A549 (cell line): ENCODE results near the gene GATB.

Experiments used
- CBX8 ChIP-seq: fragments of 200-600 bp; sonication (generic); IDR thresholded peaks from 2 replicates; pipeline ENCODE4 v1.6.1; 2016
- EHMT2 ChIP-seq: fragments of 200-600 bp; sonication (generic); IDR thresholded peaks from 2 replicates; pipeline ENCODE4 v1.6.1; 2016; ENCODE audit warnings: antibody characterized with exemption, low read depth, mild to moderate bottlenecking, moderate library complexity
- HDAC2 ChIP-seq: fragments of 200-600 bp; sonication (generic); IDR thresholded peaks from 2 replicates; pipeline ENCODE4 v1.6.1; 2016
- MYC ChIP-seq: IDR thresholded peaks from 2 replicates; pipeline ENCODE4 v1.6.1; 2012; ENCODE audit warnings: mild to moderate bottlenecking, inconsistent platforms, low read length, improper control_type of control experiment, borderline replicate concordance
- NFE2L2 ChIP-seq: fragments of 150-350 bp; conservative IDR thresholded peaks from 2 replicates; pipeline ENCODE4 v1.6.1; 2014; ENCODE audit warnings: low read length
- POLR2A ChIP-seq: IDR thresholded peaks from 2 replicates; pipeline ENCODE4 v1.6.1; 2012; ENCODE audit warnings: mild to moderate bottlenecking, low read length
- RAD21 ChIP-seq, 2 experiments: fragments of >200 bp in 1 of 2; sonication (Bioruptor Twin) in 1 of 2; formaldehyde crosslinking in 1 of 2; IDR thresholded peaks in 1 of 2; conservative IDR thresholded peaks in 1 of 2; 2 replicates in 1 of 2; 3 replicates in 1 of 2; pipeline ENCODE4 v1.6.1; 2012 to 2018; ENCODE audit warnings: inconsistent platforms in 1 of 2
- SMC3 ChIP-seq: fragments of >200 bp; sonication (Bioruptor Twin); formaldehyde crosslinking; IDR thresholded peaks from 3 replicates; pipeline ENCODE4 v1.6.1; 2018; ENCODE audit warnings: inconsistent platforms
- TF ChIP-seq, protein P1 (sequence below): fragments of >200 bp; sonication (Bioruptor Twin); formaldehyde crosslinking; IDR thresholded peaks from 3 replicates; pipeline ENCODE4 v1.5.1; 2016
- TF ChIP-seq, protein P2 (sequence below): IDR thresholded peaks from 2 replicates; pipeline ENCODE4 v1.6.1; 2012
- TF ChIP-seq, protein P3 (sequence below): fragments of 250-450 bp; sonication (Bioruptor Pico); IDR thresholded peaks from 2 replicates; pipeline ENCODE4 v1.5.0; 2021; ENCODE audit warnings: mild to moderate bottlenecking, moderate library complexity, borderline replicate concordance
- TF ChIP-seq, protein P4 (sequence below): fragments of 450-650 bp; IDR thresholded peaks from 2 replicates; pipeline ENCODE4 v1.6.1; 2014; ENCODE audit warnings: antibody characterized with exemption

DNA sequence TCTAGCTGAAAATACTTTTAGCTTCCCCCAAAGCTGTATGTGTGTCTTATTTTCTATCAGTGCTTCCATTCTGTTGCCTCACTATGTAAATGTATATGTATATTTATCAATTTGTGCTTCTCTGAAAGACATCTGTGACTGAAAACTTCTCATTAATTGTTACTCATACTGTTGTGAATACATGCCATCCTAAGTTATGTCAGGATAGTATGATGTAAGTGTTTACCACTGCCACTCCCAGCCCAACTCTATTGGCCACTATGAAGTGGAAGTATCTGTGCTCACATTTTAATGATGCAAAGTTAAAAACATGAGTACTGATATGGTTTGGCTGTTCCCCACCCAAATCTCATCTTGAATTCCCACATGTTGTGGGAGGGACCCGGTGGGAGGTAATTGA is 24.4 kb downstream of the GATB start:
- TF ChIP-seq POLR2A (no peak), CBX8 (no peak), MYC (no peak), RAD21 (conservative IDR thresholded peaks at IDR 0.05 in 1 of 2, IDR thresholded peaks at IDR 0.05 in 1 of 2) (no peak), SMC3 (no peak), HDAC2 (no peak), EHMT2 (no peak), NFE2L2 (no peak)
- TF ChIP-seq, protein P1, sequence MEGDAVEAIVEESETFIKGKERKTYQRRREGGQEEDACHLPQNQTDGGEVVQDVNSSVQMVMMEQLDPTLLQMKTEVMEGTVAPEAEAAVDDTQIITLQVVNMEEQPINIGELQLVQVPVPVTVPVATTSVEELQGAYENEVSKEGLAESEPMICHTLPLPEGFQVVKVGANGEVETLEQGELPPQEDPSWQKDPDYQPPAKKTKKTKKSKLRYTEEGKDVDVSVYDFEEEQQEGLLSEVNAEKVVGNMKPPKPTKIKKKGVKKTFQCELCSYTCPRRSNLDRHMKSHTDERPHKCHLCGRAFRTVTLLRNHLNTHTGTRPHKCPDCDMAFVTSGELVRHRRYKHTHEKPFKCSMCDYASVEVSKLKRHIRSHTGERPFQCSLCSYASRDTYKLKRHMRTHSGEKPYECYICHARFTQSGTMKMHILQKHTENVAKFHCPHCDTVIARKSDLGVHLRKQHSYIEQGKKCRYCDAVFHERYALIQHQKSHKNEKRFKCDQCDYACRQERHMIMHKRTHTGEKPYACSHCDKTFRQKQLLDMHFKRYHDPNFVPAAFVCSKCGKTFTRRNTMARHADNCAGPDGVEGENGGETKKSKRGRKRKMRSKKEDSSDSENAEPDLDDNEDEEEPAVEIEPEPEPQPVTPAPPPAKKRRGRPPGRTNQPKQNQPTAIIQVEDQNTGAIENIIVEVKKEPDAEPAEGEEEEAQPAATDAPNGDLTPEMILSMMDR: no peak
- TF ChIP-seq, protein P2, sequence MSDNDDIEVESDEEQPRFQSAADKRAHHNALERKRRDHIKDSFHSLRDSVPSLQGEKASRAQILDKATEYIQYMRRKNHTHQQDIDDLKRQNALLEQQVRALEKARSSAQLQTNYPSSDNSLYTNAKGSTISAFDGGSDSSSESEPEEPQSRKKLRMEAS: no peak
- TF ChIP-seq, protein P3, sequence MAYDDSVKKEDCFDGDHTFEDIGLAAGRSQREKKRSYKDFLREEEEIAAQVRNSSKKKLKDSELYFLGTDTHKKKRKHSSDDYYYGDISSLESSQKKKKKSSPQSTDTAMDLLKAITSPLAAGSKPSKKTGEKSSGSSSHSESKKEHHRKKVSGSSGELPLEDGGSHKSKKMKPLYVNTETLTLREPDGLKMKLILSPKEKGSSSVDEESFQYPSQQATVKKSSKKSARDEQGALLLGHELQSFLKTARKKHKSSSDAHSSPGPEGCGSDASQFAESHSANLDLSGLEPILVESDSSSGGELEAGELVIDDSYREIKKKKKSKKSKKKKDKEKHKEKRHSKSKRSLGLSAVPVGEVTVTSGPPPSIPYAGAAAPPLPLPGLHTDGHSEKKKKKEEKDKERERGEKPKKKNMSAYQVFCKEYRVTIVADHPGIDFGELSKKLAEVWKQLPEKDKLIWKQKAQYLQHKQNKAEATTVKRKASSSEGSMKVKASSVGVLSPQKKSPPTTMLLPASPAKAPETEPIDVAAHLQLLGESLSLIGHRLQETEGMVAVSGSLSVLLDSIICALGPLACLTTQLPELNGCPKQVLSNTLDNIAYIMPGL: no peak
- TF ChIP-seq, protein P4, sequence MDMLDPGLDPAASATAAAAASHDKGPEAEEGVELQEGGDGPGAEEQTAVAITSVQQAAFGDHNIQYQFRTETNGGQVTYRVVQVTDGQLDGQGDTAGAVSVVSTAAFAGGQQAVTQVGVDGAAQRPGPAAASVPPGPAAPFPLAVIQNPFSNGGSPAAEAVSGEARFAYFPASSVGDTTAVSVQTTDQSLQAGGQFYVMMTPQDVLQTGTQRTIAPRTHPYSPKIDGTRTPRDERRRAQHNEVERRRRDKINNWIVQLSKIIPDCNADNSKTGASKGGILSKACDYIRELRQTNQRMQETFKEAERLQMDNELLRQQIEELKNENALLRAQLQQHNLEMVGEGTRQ: no peak
